Stimulated activated CD8-positive, alpha-beta memory T cell treated with anti-CD3 and anti-CD28 coated beads, Interleukin-2, amount 100 ng/mL, for 1 hour (primary cell): Measurements from ENCODE around the gene OLFML2A.

Experiments used
- DNase-seq, 2 donors: peaks; one replicate each; pipeline ENCODE4 v3.0.0-alpha.2; 2020; ENCODE audit warnings: low read depth in 2 of 2

The OLFML2A gene

GRCh38 chr9:124797343-124798103 lies 20.6 kb downstream of the OLFML2A start:
- DNase-seq: no peak

GRCh38 chr9:124799274-124800006 lies 22.5 kb downstream of the OLFML2A start:
- DNase-seq: no peak

GRCh38 chr9:124800306-124801259 lies 23.6 kb downstream of the OLFML2A start:
- DNase-seq: no peak

- no peak for DNase-seq
Measured at GRCh38 chr9:124801356-124801755, 24.4 kb downstream of the OLFML2A start.

GRCh38 chr9:124802426-124802825 lies 25.5 kb downstream of the OLFML2A start:
- DNase-seq: no peak

GRCh38 chr9:124803911-124804310 lies 27.0 kb downstream of the OLFML2A start:
- DNase-seq: no peak

GRCh38 chr9:124805186-124805585 lies 28.3 kb downstream of the OLFML2A start:
- no peak for DNase-seq

- DNase-seq: no peak
Measured at GRCh38 chr9:124808246-124808956, 31.5 kb downstream of the OLFML2A start.

- DNase-seq: no peak
Measured at GRCh38 chr9:124809211-124809610, 32.3 kb downstream of the OLFML2A start.

GRCh38 chr9:124809741-124810500 lies 33.0 kb downstream of the OLFML2A start:
- DNase-seq: no peak

GRCh38 chr9:124810663-124811355 lies 33.9 kb downstream of the OLFML2A start:
- no peak for DNase-seq

- DNase-seq: no peak
Measured at GRCh38 chr9:124812441-124812876, 35.5 kb downstream of the OLFML2A start.

- DNase-seq: no peak
Measured at GRCh38 chr9:124813041-124813440, 36.1 kb downstream of the OLFML2A start.

- DNase-seq: no peak
Measured at GRCh38 chr9:124813501-124814163, 36.7 kb downstream of the OLFML2A start.

GRCh38 chr9:124814164-124814535 lies 37.2 kb downstream of the OLFML2A start:
- no peak for DNase-seq

- DNase-seq: no peak
Measured at GRCh38 chr9:124815601-124816000, 38.7 kb downstream of the OLFML2A start.

GRCh38 chr9:124818431-124819281 lies 41.7 kb downstream of the OLFML2A start:
- no peak for DNase-seq
